ENCODE measurements around the gene KLHDC7B. TPM values are rescaled to one million over a fixed set of nuclear protein-coding genes. Genes with fewer than 3 reads are reported as not detected.

KLHDC7B gene
- total RNA-seq, 1 experiment from 2014 or later = not detected

- no peak for TF ChIP-seq AR (CRISPR knock-in tag; IDR thresholded peaks at IDR 0.05)
- no peak for TF ChIP-seq RELA (CRISPR knock-in tag; IDR thresholded peaks at IDR 0.05; ENCODE audit: borderline replicate concordance)
- no peak for TF ChIP-seq OVOL2 (CRISPR knock-in tag; IDR thresholded peaks at IDR 0.05; ENCODE audit: borderline replicate concordance)
- TF ChIP-seq NFE2L1 (CRISPR knock-in tag; IDR thresholded peaks at IDR 0.05) = peak; percentile 89
- TF ChIP-seq ZNF396 (CRISPR knock-in tag; IDR thresholded peaks at IDR 0.05; ENCODE audit: borderline replicate concordance) = no peak
- no peak for TF ChIP-seq RORB (CRISPR knock-in tag; IDR thresholded peaks at IDR 0.05)
- no peak for TF ChIP-seq ATF2 (CRISPR knock-in tag; IDR thresholded peaks at IDR 0.05; ENCODE audit: borderline replicate concordance, low read depth)
- no peak for TF ChIP-seq JAZF1 (CRISPR knock-in tag; IDR thresholded peaks at IDR 0.05)
- peak; percentile 43; the same call in 1 of the 2 replicates for TF ChIP-seq ATF1 (CRISPR knock-in tag; IDR thresholded peaks at IDR 0.05)
- TF ChIP-seq ZMAT4 (CRISPR knock-in tag; IDR thresholded peaks at IDR 0.05) = no peak
- peak; percentile 87; the same call in 1 of the 2 replicates for TF ChIP-seq ZBTB21 (CRISPR knock-in tag; IDR thresholded peaks at IDR 0.05; ENCODE audit: borderline replicate concordance)
- TF ChIP-seq TCF7 (CRISPR knock-in tag; IDR thresholded peaks at IDR 0.05; ENCODE audit: low read depth) = no peak
- no peak for TF ChIP-seq ZNF532 (CRISPR knock-in tag; IDR thresholded peaks at IDR 0.05; ENCODE audit: borderline replicate concordance)
- TF ChIP-seq ARID4B (CRISPR knock-in tag; IDR thresholded peaks at IDR 0.05; ENCODE audit: borderline replicate concordance) = peak; percentile 90; the same call in 1 of the 2 replicates
- peak; percentile 97 for TF ChIP-seq SP1 (CRISPR knock-in tag; conservative IDR thresholded peaks at IDR 0.05)
- TF ChIP-seq ELF4 (CRISPR knock-in tag; IDR thresholded peaks at IDR 0.05; ENCODE audit: low read depth) = no peak
- 0 out of 2 replicates have a peak, but pooled peaks have one; percentile 60 for TF ChIP-seq KAT7 (CRISPR knock-in tag; IDR thresholded peaks at IDR 0.05; ENCODE audit: borderline replicate concordance)
- TF ChIP-seq ZNF317 (CRISPR knock-in tag; IDR thresholded peaks at IDR 0.05; ENCODE audit: borderline replicate concordance, low read depth) = no peak
- TF ChIP-seq ZNF219 (CRISPR knock-in tag; IDR thresholded peaks at IDR 0.05; ENCODE audit: borderline replicate concordance) = no peak
- peak; percentile 86 for TF ChIP-seq E2F4 (CRISPR knock-in tag; IDR thresholded peaks at IDR 0.05; ENCODE audit: borderline replicate concordance, low read depth)
- TF ChIP-seq TEAD1 (CRISPR knock-in tag; IDR thresholded peaks at IDR 0.05) = peak; percentile 78; the same call in 1 of the 2 replicates
- peak; percentile 63; the same call in 1 of the 2 replicates for TF ChIP-seq CREB1 (CRISPR knock-in tag; IDR thresholded peaks at IDR 0.05)
Measured at GRCh38 chr22:50507991-50508884, 37.5 kb upstream of the KLHDC7B start, which contains the start of gene NCAPH2 (continued).
